AG09319 (cell line): ENCODE data around the gene MYNN.

Source experiments
- DNase-seq: peaks from one replicate; pipeline ENCODE4 v3.0.0-alpha.2; 2010; ENCODE audit warnings: low read depth; ENCODE audit errors: extremely low read depth
- TF ChIP-seq, protein P1 (sequence below): IDR thresholded peaks from 2 replicates; pipeline ENCODE4 v1.5.1; 2011; ENCODE audit warnings: low read depth, mild to moderate bottlenecking, inconsistent platforms, low read length, moderate library complexity

Gene MYNN

DNA sequence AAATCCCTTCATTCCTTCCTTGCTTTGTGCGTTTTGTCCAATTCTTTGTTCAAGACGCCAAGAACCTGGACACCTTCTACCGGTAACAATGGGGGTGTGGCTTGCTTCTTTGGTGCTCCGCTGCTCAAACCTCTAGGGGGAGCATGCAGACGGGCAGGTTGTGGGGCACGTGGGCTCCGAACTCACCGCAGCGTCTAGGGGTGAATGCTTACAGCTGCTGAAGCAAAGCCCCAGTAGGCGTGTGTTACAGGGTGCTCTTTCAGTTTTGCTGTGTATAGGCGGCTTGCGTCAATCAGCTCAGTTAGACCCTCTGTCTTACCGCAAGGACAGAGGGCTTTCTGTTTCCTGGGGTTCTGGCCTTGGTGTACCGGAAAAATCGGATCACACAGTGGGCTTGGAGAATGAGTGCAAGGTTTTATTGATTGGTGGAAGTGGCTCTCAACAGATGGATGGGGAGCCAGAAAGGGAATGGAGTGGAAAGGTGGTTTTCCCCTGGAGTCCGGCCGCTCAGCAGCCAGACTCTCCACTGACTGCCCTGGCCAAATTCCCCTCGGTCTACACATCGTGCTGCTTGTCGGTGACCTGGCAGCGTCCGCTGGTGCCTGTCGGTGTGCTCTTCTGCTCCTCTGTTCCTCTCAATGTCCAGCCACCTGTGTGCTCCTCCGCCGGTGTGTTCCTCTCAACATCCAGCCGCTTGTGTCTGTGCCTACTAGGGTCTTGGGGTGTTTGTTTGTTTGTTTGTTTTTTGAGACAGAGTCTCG is 40.7 kb downstream of the MYNN start:
- TF ChIP-seq, protein P1, sequence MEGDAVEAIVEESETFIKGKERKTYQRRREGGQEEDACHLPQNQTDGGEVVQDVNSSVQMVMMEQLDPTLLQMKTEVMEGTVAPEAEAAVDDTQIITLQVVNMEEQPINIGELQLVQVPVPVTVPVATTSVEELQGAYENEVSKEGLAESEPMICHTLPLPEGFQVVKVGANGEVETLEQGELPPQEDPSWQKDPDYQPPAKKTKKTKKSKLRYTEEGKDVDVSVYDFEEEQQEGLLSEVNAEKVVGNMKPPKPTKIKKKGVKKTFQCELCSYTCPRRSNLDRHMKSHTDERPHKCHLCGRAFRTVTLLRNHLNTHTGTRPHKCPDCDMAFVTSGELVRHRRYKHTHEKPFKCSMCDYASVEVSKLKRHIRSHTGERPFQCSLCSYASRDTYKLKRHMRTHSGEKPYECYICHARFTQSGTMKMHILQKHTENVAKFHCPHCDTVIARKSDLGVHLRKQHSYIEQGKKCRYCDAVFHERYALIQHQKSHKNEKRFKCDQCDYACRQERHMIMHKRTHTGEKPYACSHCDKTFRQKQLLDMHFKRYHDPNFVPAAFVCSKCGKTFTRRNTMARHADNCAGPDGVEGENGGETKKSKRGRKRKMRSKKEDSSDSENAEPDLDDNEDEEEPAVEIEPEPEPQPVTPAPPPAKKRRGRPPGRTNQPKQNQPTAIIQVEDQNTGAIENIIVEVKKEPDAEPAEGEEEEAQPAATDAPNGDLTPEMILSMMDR: peak; percentile 30
- no peak for DNase-seq

DNA sequence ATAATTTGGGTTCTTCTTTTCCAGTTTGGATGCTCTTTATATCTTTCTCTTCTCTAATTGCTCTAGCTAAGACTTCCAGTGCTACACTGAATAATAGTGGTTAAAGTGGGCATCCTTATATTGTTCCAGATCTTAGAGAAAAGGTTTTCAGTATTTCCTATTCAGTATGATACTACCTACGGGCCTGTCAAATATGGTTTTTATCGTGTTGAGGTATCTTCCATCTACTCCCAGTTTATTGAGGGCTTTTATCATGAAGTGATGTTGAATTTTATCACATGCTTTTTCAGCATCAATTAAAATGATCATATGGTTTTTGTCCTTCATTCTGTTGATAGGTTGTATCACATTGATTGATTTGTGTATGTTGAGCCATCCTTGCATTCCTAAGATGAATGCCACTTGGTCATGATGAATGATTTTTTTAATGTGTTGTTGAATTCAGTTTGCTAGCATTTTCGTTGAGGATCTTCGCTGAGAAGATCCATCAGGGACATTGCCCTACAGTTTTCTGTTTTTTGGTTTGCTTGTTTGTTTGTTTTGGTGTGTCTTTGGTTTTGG is 42.5 kb downstream of the MYNN start:
- no peak for DNase-seq
- TF ChIP-seq, protein P1: no peak

DNA sequence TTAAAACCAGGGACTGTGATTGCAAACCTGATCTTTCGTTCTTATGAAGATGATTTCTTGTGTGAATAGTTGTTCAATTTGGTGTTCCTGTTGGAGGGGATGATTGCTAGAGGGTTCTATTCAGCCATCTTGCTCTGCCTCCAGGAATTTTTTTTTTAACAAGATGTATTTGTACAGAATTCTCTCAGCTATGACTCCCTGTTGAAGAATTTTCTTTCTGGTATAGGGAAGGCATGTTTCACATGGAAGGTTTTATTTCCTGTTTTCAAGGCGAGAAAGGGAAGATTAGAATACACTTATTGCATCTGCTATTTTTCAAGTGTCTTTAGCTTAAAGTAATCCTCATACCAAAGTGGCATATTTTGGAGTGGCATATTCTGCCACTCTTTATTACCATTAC is 45.1 kb downstream of the MYNN start:
- TF ChIP-seq, protein P1: no peak
- no peak for DNase-seq

DNA sequence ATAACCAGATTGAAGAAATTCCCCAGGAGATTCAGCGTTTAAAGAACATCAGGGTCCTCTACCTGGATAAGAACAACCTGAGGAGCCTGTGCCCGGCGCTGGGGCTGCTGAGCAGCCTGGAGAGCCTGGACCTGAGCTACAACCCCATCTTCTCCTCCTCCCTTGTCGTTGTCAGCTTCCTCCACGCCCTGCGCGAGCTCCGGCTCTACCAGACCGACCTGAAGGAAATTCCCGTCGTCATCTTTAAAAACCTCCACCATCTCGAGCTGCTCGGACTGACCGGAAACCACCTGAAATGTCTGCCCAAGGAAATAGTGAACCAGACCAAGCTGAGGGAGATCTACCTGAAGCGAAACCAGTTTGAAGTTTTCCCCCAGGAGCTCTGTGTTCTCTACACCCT is 48.9 kb downstream of the MYNN start:
- no peak for DNase-seq
- TF ChIP-seq, protein P1: no peak

DNA sequence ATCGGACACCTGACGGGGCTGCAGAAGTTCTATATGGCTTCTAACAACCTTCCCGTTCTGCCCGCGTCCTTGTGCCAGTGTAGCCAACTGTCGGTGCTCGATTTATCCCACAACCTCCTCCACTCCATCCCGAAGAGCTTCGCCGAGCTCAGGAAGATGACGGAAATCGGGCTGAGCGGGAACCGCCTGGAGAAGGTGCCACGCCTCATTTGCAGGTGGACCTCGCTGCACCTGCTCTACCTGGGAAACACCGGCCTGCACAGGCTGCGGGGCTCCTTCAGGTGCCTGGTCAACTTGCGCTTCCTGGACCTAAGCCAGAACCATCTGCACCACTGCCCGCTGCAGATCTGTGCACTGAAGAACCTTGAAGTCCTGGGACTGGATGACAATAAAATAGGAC is 49.3 kb downstream of the MYNN start:
- TF ChIP-seq, protein P1: no peak
- no peak for DNase-seq

DNA sequence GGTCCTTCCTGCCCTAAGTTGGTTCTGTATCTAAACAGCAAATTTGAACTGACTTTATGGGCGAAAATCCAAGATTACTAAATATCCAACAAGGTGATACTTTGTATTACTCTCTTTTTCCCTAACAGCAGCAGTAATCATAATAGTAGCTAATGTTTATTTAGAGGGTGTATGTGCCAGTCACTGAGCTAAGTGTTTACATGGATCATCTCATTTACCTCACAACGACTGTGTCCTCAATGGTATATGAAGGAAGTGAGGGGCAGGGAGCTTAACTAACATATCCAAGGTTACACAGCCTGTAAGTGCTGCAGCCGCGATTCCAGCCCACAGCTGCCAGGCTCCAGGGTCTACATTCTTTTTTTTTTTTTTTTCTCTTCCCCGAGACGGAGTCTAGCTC is 49.8 kb downstream of the MYNN start:
- DNase-seq: no peak

DNA sequence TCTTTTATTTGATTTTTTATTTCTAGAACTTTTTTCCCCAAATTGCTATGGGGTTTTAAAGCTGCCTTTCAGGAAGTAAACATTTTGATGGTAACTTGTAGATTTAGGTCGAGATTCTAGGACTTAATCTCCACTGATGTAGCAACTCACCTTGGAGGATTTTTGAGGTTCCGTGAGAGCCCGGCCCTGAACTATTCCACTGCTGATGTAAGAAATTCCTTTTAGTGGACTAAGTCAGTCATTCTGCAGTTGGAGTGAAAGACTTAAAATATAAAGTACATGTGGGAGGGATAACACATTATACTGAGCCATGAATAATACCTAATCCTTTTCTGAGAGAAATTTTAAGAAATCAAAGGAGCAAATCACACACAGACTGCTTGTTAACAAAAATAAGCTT is 52.1 kb downstream of the MYNN start:
- no peak for DNase-seq
- TF ChIP-seq, protein P1: no peak

More for the DNA sequence above, 49.8 kb downstream of the MYNN start:
- TF ChIP-seq, protein P1: no peak
